GM23338 (cell line): ENCODE results near the gene KLHL5. TPM values are rescaled to one million over a fixed set of nuclear protein-coding genes. Genes with fewer than 3 reads are reported as not detected.

ENCODE experiments used
- ATAC-seq: fragments of 200-7000 bp; cut with Tn5 transposase; 3 replicates; pipeline ENCODE4 v1.9.1; 2020
- DNase-seq: peaks from one replicate; pipeline ENCODE4 v3.0.0-alpha.2; 2015; ENCODE audit warnings: low spot score
- H2AFZ ChIP-seq: fragments of 200-600 bp; sonication (generic); 2 replicates; pipeline ENCODE4 v1.8.0; 2016; ENCODE audit warnings: antibody characterized with exemption, mild to moderate bottlenecking, moderate library complexity
- H3F3A ChIP-seq: fragments of 200-600 bp; sonication (generic); replicated peaks from 2 replicates; pipeline ENCODE4 v1.8.0; 2017; ENCODE audit warnings: antibody characterized with exemption, mixed run types, low read depth
- H3K27ac ChIP-seq: fragments of 200-600 bp; sonication (generic); 2 replicates; pipeline ENCODE4 v1.6.1; 2016; ENCODE audit warnings: low read depth
- H3K27me3 ChIP-seq: fragments of 200-600 bp; sonication (generic); 2 replicates; pipeline ENCODE4 v1.8.0; 2016; ENCODE audit warnings: mild to moderate bottlenecking, mixed run types, moderate library complexity; ENCODE audit not compliant: insufficient read depth
- H3K36me3 ChIP-seq: fragments of 200-600 bp; sonication (generic); 2 replicates; pipeline ENCODE4 v1.8.0; 2016; ENCODE audit warnings: mild to moderate bottlenecking; ENCODE audit not compliant: insufficient read depth
- H3K4me1 ChIP-seq: fragments of 200-600 bp; sonication (generic); 2 replicates; pipeline ENCODE4 v1.8.0; 2016; ENCODE audit warnings: mild to moderate bottlenecking, moderate library complexity; ENCODE audit not compliant: insufficient read depth
- H3K4me2 ChIP-seq: fragments of 200-600 bp; sonication (generic); 2 replicates; pipeline ENCODE4 v1.7.1; 2017; ENCODE audit warnings: mixed run types
- H3K4me3 ChIP-seq: fragments of 200-600 bp; sonication (generic); 2 replicates; pipeline ENCODE4 v1.6.1; 2016; ENCODE audit warnings: mixed run types
- H3K79me2 ChIP-seq: fragments of 200-600 bp; sonication (generic); replicated peaks from 2 replicates; pipeline ENCODE4 v1.8.0; 2017; ENCODE audit warnings: mild to moderate bottlenecking; ENCODE audit not compliant: insufficient read depth
- H3K9me2 ChIP-seq: fragments of 200-600 bp; sonication (generic); 2 replicates; pipeline ENCODE4 v1.8.0; 2017; ENCODE audit not compliant: insufficient read depth
- H4K20me1 ChIP-seq: fragments of 200-600 bp; sonication (generic); replicated peaks from 2 replicates; pipeline ENCODE4 v1.8.0; 2017; ENCODE audit warnings: mild to moderate bottlenecking; ENCODE audit not compliant: insufficient read depth
- H3K27ac Mint-ChIP-seq: 2 replicates; pipeline ENCODE4 v1.8.0; 2020; ENCODE audit warnings: inconsistent platforms, mild to moderate bottlenecking, moderate library complexity, mixed read lengths
- H3K27me3 Mint-ChIP-seq: 3 replicates; pipeline ENCODE4 v1.8.0; 2022; ENCODE audit warnings: low read depth, mild to moderate bottlenecking, moderate library complexity, mixed read lengths, inconsistent platforms; ENCODE audit not compliant: insufficient read depth, poor library complexity
- H3K36me3 Mint-ChIP-seq: 3 replicates; pipeline ENCODE4 v1.8.0; 2021; ENCODE audit warnings: low read depth, mild to moderate bottlenecking, inconsistent platforms, moderate library complexity, mixed read lengths
- H3K4me1 Mint-ChIP-seq: 3 replicates; pipeline ENCODE4 v1.8.0; 2020; ENCODE audit warnings: mild to moderate bottlenecking, inconsistent platforms, mixed read lengths
- H3K4me3 Mint-ChIP-seq: 3 replicates; pipeline ENCODE4 v1.8.0; 2021; ENCODE audit warnings: moderate library complexity, mild to moderate bottlenecking, inconsistent platforms, mixed read lengths
- H3K9me3 Mint-ChIP-seq: 3 replicates; pipeline ENCODE4 v1.8.0; 2020; ENCODE audit warnings: moderate library complexity, mild to moderate bottlenecking, inconsistent platforms, mixed read lengths
- EZH2 ChIP-seq: fragments of 200-600 bp; sonication (generic); IDR thresholded peaks from one replicate; pipeline ENCODE4 v1.8.0; 2017; ENCODE audit warnings: antibody characterized with exemption, mild to moderate bottlenecking, low read depth; ENCODE audit not compliant: unreplicated experiment
- EZH2phosphoT487 ChIP-seq: fragments of 200-600 bp; sonication (generic); IDR thresholded peaks from one replicate; pipeline ENCODE4 v1.8.1; 2018; ENCODE audit warnings: antibody characterized with exemption; ENCODE audit not compliant: unreplicated experiment
- POLR2AphosphoS5 ChIP-seq: IDR thresholded peaks from 2 replicates; pipeline ENCODE4 v1.6.1; 2016; ENCODE audit warnings: antibody characterized with exemption, low read depth
- ZNF114 ChIP-seq: fragments of 250-450 bp; sonication (Bioruptor Pico); IDR thresholded peaks from 2 replicates; pipeline ENCODE4 v1.5.0; 2020; ENCODE audit warnings: mild to moderate bottlenecking, moderate library complexity
- polyA plus RNA-seq: library from polyadenylated mRNA; unstranded; fragments of >200 nt; fragmentation: Nextera tagmentation; extraction: Ambion mirVana; gene quantifications from 2 replicates; pipeline ENCODE4 v1.2.1, GENCODE V29; 2016
- total RNA-seq: library from RNA; depleted of rRNA; stranded (reverse); fragments of >200 nt; shearing (Covaris generic); gene quantifications from 2 replicates; pipeline ENCODE4 v1.2.3, GENCODE V29; 2014
- TF ChIP-seq, protein P1 (sequence below): fragments of 250-450 bp; sonication (Bioruptor Pico); IDR thresholded peaks from 2 replicates; pipeline ENCODE4 v1.5.0; 2020; ENCODE audit warnings: mild to moderate bottlenecking, moderate library complexity
- TF ChIP-seq, protein P2 (sequence below): IDR thresholded peaks from 2 replicates; pipeline ENCODE4 v1.6.1; 2016; ENCODE audit warnings: antibody characterized with exemption
- TF ChIP-seq, protein P3 (sequence below), 2 experiments: fragments of 200-600 bp in 1 of 2; sonication (generic) in 1 of 2; conservative IDR thresholded peaks; 2 replicates each; pipeline versions ENCODE4 v1.5.1 to v1.6.1; 2016 to 2017; ENCODE audit warnings: antibody characterized with exemption in 2 of 2, low read depth in 2 of 2, mild to moderate bottlenecking in 2 of 2, moderate library complexity in 1 of 2

KLHL5 gene
- total and polyA plus RNA-seq, 2 experiments from 2014 or later: 9.4 to 24.5 TPM

DNA sequence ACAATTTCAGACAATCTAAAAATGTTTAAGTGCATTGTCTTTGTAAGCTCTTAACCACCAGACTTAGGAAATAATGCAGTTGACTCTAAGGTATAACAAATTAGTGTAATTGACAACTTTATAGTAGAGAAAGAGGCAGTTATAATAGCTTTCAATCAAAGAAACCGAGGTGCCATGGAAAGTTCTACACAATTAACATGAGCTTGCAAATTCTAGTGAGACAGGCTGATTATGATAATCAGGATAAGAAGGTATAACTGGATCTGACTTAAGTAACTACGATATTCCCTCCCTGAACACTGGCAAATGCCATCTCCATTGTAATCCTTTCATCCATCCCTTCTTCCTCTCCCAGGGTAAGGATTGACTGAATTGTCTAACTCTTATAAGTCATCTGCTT is 11.4 kb upstream of the KLHL5 start:
- no peak for DNase-seq
- Histone ChIP-seq H4K20me1 (0 out of 2 replicates have a peak, but pooled peaks cover 4% of the 10 kb centered on the region), H3K79me2 (peaks cover 54% of the 10 kb centered on the region), H3K4me2 (no peak overlapping the region), H3K4me3 (no peak overlapping the region), H3K9me2 (no peaks in the 10 kb centered on the region), H3K36me3 (no peaks in the 10 kb centered on the region), H3K27me3 (no peaks in the 10 kb centered on the region), H3K4me1 (peaks cover 16% of the 10 kb centered on the region), H2AFZ (no peak overlapping the region), H3K27ac (no peak overlapping the region), H3F3A (no peaks in the 10 kb centered on the region)
- TF ChIP-seq EZH2 (no peak), POLR2AphosphoS5 (no peak), ZNF114 (CRISPR knock-in tag) (no peak), EZH2phosphoT487 (no peak)
- TF ChIP-seq, protein P1, sequence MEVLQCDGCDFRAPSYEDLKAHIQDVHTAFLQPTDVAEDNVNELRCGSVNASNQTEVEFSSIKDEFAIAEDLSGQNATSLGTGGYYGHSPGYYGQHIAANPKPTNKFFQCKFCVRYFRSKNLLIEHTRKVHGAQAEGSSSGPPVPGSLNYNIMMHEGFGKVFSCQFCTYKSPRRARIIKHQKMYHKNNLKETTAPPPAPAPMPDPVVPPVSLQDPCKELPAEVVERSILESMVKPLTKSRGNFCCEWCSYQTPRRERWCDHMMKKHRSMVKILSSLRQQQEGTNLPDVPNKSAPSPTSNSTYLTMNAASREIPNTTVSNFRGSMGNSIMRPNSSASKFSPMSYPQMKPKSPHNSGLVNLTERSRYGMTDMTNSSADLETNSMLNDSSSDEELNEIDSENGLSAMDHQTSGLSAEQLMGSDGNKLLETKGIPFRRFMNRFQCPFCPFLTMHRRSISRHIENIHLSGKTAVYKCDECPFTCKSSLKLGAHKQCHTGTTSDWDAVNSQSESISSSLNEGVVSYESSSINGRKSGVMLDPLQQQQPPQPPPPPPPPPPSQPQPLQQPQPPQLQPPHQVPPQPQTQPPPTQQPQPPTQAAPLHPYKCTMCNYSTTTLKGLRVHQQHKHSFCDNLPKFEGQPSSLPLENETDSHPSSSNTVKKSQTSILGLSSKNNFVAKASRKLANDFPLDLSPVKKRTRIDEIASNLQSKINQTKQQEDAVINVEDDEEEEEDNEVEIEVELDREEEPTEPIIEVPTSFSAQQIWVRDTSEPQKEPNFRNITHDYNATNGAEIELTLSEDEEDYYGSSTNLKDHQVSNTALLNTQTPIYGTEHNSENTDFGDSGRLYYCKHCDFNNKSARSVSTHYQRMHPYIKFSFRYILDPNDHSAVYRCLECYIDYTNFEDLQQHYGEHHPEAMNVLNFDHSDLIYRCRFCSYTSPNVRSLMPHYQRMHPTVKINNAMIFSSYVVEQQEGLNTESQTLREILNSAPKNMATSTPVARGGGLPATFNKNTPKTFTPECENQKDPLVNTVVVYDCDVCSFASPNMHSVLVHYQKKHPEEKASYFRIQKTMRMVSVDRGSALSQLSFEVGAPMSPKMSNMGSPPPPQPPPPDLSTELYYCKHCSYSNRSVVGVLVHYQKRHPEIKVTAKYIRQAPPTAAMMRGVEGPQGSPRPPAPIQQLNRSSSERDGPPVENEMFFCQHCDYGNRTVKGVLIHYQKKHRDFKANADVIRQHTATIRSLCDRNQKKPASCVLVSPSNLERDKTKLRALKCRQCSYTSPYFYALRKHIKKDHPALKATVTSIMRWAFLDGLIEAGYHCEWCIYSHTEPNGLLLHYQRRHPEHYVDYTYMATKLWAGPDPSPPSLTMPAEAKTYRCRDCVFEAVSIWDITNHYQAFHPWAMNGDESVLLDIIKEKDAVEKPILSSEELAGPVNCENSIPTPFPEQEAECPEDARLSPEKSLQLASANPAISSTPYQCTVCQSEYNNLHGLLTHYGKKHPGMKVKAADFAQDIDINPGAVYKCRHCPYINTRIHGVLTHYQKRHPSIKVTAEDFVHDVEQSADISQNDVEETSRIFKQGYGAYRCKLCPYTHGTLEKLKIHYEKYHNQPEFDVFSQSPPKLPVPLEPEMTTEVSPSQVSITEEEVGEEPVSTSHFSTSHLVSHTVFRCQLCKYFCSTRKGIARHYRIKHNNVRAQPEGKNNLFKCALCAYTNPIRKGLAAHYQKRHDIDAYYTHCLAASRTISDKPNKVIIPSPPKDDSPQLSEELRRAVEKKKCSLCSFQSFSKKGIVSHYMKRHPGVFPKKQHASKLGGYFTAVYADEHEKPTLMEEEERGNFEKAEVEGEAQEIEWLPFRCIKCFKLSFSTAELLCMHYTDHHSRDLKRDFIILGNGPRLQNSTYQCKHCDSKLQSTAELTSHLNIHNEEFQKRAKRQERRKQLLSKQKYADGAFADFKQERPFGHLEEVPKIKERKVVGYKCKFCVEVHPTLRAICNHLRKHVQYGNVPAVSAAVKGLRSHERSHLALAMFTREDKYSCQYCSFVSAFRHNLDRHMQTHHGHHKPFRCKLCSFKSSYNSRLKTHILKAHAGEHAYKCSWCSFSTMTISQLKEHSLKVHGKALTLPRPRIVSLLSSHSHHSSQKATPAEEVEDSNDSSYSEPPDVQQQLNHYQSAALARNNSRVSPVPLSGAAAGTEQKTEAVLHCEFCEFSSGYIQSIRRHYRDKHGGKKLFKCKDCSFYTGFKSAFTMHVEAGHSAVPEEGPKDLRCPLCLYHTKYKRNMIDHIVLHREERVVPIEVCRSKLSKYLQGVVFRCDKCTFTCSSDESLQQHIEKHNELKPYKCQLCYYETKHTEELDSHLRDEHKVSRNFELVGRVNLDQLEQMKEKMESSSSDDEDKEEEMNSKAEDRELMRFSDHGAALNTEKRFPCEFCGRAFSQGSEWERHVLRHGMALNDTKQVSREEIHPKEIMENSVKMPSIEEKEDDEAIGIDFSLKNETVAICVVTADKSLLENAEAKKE (CRISPR knock-in tag): no peak
- TF ChIP-seq, protein P2, sequence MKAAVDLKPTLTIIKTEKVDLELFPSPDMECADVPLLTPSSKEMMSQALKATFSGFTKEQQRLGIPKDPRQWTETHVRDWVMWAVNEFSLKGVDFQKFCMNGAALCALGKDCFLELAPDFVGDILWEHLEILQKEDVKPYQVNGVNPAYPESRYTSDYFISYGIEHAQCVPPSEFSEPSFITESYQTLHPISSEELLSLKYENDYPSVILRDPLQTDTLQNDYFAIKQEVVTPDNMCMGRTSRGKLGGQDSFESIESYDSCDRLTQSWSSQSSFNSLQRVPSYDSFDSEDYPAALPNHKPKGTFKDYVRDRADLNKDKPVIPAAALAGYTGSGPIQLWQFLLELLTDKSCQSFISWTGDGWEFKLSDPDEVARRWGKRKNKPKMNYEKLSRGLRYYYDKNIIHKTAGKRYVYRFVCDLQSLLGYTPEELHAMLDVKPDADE: no peak
- TF ChIP-seq, protein P3, sequence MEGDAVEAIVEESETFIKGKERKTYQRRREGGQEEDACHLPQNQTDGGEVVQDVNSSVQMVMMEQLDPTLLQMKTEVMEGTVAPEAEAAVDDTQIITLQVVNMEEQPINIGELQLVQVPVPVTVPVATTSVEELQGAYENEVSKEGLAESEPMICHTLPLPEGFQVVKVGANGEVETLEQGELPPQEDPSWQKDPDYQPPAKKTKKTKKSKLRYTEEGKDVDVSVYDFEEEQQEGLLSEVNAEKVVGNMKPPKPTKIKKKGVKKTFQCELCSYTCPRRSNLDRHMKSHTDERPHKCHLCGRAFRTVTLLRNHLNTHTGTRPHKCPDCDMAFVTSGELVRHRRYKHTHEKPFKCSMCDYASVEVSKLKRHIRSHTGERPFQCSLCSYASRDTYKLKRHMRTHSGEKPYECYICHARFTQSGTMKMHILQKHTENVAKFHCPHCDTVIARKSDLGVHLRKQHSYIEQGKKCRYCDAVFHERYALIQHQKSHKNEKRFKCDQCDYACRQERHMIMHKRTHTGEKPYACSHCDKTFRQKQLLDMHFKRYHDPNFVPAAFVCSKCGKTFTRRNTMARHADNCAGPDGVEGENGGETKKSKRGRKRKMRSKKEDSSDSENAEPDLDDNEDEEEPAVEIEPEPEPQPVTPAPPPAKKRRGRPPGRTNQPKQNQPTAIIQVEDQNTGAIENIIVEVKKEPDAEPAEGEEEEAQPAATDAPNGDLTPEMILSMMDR (conservative IDR thresholded peaks at IDR 0.05; ENCODE audit: low read depth in 2 of 2): no peak
- Mint-ChIP-seq H3K4me3 (no peak overlapping the region), H3K27ac (no peak overlapping the region), H3K4me1 (peaks cover 21% of the 10 kb centered on the region), H3K36me3 (no peaks in the 10 kb centered on the region), H3K27me3 (no peaks in the 10 kb centered on the region), H3K9me3 (no peaks in the 10 kb centered on the region)
- no peak for ATAC-seq
